Fibroblast of lung (primary cell): ENCODE measurements around the gene SMAP1.

ENCODE experiments used
- EZH2 ChIP-seq: IDR thresholded peaks from 2 replicates; pipeline ENCODE4 v1.5.1; 2012; ENCODE audit warnings: low read length, control low read depth, mild to moderate bottlenecking; ENCODE audit errors: missing control alignments
- TF ChIP-seq, protein P1 (sequence below), 2 donors: IDR thresholded peaks in 1 of 2; conservative IDR thresholded peaks in 1 of 2; 1 replicate in 1 of 2; 2 replicates in 1 of 2; pipeline ENCODE4 v1.5.1; 2011 to 2012; ENCODE audit warnings: low read length in 2 of 2, control low read depth in 1 of 2, inconsistent platforms in 1 of 2, low read depth in 1 of 2, mild to moderate bottlenecking in 1 of 2

DNA sequence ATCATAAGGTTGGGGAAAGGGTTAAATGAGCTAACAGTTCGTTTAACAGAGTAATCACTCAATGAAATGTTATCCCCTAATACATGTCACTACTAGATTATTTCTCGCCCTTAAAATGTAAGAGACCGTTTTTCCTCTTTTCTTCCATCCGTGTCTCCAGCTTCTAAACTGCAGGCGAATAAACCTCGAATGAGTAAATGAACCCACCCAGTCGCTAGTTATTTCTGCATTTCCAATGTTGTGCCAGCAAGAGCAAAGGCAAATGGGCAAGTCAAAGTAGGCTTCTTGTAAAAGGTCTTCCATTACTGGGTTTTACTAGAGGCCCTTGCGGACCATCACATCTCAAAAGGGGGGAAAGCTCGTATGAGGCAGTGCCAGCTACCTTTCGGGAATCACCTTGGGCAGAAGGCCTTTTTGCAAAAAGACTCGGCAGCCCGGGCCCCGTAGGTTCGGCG is 400 bp upstream of the SMAP1 start:
- TF ChIP-seq, protein P1, sequence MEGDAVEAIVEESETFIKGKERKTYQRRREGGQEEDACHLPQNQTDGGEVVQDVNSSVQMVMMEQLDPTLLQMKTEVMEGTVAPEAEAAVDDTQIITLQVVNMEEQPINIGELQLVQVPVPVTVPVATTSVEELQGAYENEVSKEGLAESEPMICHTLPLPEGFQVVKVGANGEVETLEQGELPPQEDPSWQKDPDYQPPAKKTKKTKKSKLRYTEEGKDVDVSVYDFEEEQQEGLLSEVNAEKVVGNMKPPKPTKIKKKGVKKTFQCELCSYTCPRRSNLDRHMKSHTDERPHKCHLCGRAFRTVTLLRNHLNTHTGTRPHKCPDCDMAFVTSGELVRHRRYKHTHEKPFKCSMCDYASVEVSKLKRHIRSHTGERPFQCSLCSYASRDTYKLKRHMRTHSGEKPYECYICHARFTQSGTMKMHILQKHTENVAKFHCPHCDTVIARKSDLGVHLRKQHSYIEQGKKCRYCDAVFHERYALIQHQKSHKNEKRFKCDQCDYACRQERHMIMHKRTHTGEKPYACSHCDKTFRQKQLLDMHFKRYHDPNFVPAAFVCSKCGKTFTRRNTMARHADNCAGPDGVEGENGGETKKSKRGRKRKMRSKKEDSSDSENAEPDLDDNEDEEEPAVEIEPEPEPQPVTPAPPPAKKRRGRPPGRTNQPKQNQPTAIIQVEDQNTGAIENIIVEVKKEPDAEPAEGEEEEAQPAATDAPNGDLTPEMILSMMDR (conservative IDR thresholded peaks at IDR 0.05 in 1 of 2, IDR thresholded peaks at IDR 0.05 in 1 of 2; ENCODE audit: low read depth in 1 of 2, low read length in 2 of 2), result no peak
- no peak for TF ChIP-seq EZH2
